H9 (cell line): ENCODE measurements around the gene CHSY3. TPM values are rescaled to one million over a fixed set of nuclear protein-coding genes. Genes with fewer than 3 reads are reported as not detected.

Experiments used
- DNase-seq: peaks from one replicate; pipeline ENCODE4 v3.0.0-alpha.2; 2017
- H2AFZ ChIP-seq: one replicate; pipeline ENCODE4 v1.6.1; 2013; ENCODE audit warnings: mild to moderate bottlenecking, low read length, control low read depth, moderate library complexity
- H2AK5ac ChIP-seq: 2 replicates; pipeline ENCODE4 v1.6.1; 2013; ENCODE audit warnings: low read length, control low read depth, mixed read lengths; ENCODE audit not compliant: insufficient read length
- H2BK120ac ChIP-seq: one replicate; pipeline ENCODE4 v1.6.1; 2013; ENCODE audit warnings: low read depth, mild to moderate bottlenecking, low read length, control low read depth, inconsistent platforms; ENCODE audit not compliant: poor library complexity, severe bottlenecking
- H2BK12ac ChIP-seq: 2 replicates; pipeline ENCODE4 v1.6.1; 2013; ENCODE audit warnings: low read length, control low read depth, mixed read lengths, low read depth; ENCODE audit not compliant: insufficient read length
- H2BK15ac ChIP-seq: 2 replicates; pipeline ENCODE4 v1.6.1; 2013; ENCODE audit warnings: low read depth, low read length, control low read depth
- H2BK20ac ChIP-seq: one replicate; pipeline ENCODE4 v1.6.1; 2013; ENCODE audit warnings: low read depth, mild to moderate bottlenecking, low read length, control low read depth, inconsistent platforms; ENCODE audit not compliant: poor library complexity, severe bottlenecking
- H2BK5ac ChIP-seq: 2 replicates; pipeline ENCODE4 v1.6.1; 2013; ENCODE audit warnings: low read length, control low read depth, mixed read lengths; ENCODE audit not compliant: insufficient read length
- H3K14ac ChIP-seq: 2 replicates; pipeline ENCODE4 v1.6.1; 2013; ENCODE audit warnings: low read length, control low read depth; ENCODE audit not compliant: insufficient read depth
- H3K18ac ChIP-seq: 2 replicates; pipeline ENCODE4 v1.6.1; 2013; ENCODE audit warnings: low read depth, mild to moderate bottlenecking, mixed read lengths, low read length, control low read depth; ENCODE audit not compliant: insufficient read length
- H3K23ac ChIP-seq: 2 replicates; pipeline ENCODE4 v1.6.1; 2013; ENCODE audit warnings: low read length, control low read depth, mixed read lengths, low read depth; ENCODE audit not compliant: insufficient read length
- H3K23me2 ChIP-seq: 2 replicates; pipeline ENCODE4 v1.6.1; 2013; ENCODE audit warnings: low read depth, mild to moderate bottlenecking, mixed read lengths, low read length, control low read depth; ENCODE audit not compliant: insufficient read length, poor library complexity, severe bottlenecking
- H3K27ac ChIP-seq: 2 replicates; pipeline ENCODE4 v1.5.1; 2013; ENCODE audit warnings: low read length, control low read depth, mixed read lengths, low read depth; ENCODE audit not compliant: insufficient read length
- H3K27me3 ChIP-seq: 2 replicates; pipeline ENCODE4 v1.6.1; 2013; ENCODE audit warnings: low read length, control low read depth, inconsistent platforms; ENCODE audit not compliant: insufficient read depth
- H3K4ac ChIP-seq: 2 replicates; pipeline ENCODE4 v1.6.1; 2013; ENCODE audit warnings: low read depth, mild to moderate bottlenecking, control low read depth, inconsistent platforms, low read length, moderate library complexity
- H3K4me1 ChIP-seq: 2 replicates; pipeline ENCODE4 v1.6.1; 2013; ENCODE audit warnings: low read length, control low read depth, inconsistent platforms; ENCODE audit not compliant: insufficient read depth
- H3K4me2 ChIP-seq: 2 replicates; pipeline ENCODE4 v1.6.1; 2013; ENCODE audit warnings: low read length, control low read depth, mixed read lengths; ENCODE audit not compliant: insufficient read length, insufficient read depth
- H3K56ac ChIP-seq: 2 replicates; pipeline ENCODE4 v1.6.1; 2013; ENCODE audit warnings: low read depth, mild to moderate bottlenecking, mixed read lengths, low read length, control low read depth; ENCODE audit not compliant: insufficient read length
- H3K79me1 ChIP-seq: 2 replicates; pipeline ENCODE4 v1.6.1; 2013; ENCODE audit warnings: low read depth, mild to moderate bottlenecking, moderate library complexity, low read length, control low read depth, inconsistent platforms; ENCODE audit not compliant: insufficient read depth, poor library complexity, severe bottlenecking
- H3K79me2 ChIP-seq: 2 replicates; pipeline ENCODE4 v1.6.1; 2013; ENCODE audit warnings: low read length, control low read depth, inconsistent platforms; ENCODE audit not compliant: insufficient read depth
- H3K9ac ChIP-seq: 2 replicates; pipeline ENCODE4 v1.6.1; 2013; ENCODE audit warnings: low read length, control low read depth, mixed read lengths; ENCODE audit not compliant: insufficient read length; ENCODE audit errors: extremely low read depth
- H3K9me3 ChIP-seq: one replicate; pipeline ENCODE4 v1.6.1; 2013; ENCODE audit warnings: low read depth, low read length, inconsistent platforms; ENCODE audit not compliant: control insufficient read depth
- H3T11ph ChIP-seq: one replicate; pipeline ENCODE4 v1.6.1; 2013; ENCODE audit warnings: mild to moderate bottlenecking, low read length, control low read depth, inconsistent platforms
- H4K20me1 ChIP-seq: one replicate; pipeline ENCODE4 v1.6.1; 2013; ENCODE audit not compliant: control insufficient read depth, insufficient read length, insufficient read depth
- H4K5ac ChIP-seq: 2 replicates; pipeline ENCODE4 v1.6.1; 2013; ENCODE audit warnings: low read depth, mild to moderate bottlenecking, mixed read lengths, low read length, control low read depth; ENCODE audit not compliant: insufficient read length
- H4K8ac ChIP-seq: replicated peaks from 2 replicates; pipeline ENCODE4 v1.6.1; 2013; ENCODE audit warnings: low read length, control low read depth, mixed read lengths, low read depth; ENCODE audit not compliant: insufficient read length
- H4K91ac ChIP-seq: 2 replicates; pipeline ENCODE4 v1.6.1; 2013; ENCODE audit warnings: low read depth, mild to moderate bottlenecking, moderate library complexity, mixed read lengths, low read length, control low read depth; ENCODE audit not compliant: insufficient read length
- H3K27ac Mint-ChIP-seq, 3 experiments: 2 replicates in 2 of 3; 3 replicates in 1 of 3; pipeline ENCODE4 v1.8.0; 2020 to 2021; ENCODE audit warnings: mixed read lengths in 3 of 3, mild to moderate bottlenecking in 1 of 3, moderate library complexity in 1 of 3
- H3K27me3 Mint-ChIP-seq: 2 replicates; pipeline ENCODE4 v1.8.0; 2021; ENCODE audit warnings: low read depth, mild to moderate bottlenecking, moderate library complexity, mixed read lengths
- H3K36me3 Mint-ChIP-seq, 3 experiments: 2 replicates in 2 of 3; 3 replicates in 1 of 3; pipeline ENCODE4 v1.8.0; 2020 to 2021; ENCODE audit warnings: low read depth in 3 of 3, mixed read lengths in 3 of 3; ENCODE audit not compliant: insufficient read depth in 1 of 3
- H3K4me1 Mint-ChIP-seq, 2 experiments: 2 replicates each; pipeline ENCODE4 v1.8.0; 2020; ENCODE audit warnings: mixed read lengths in 2 of 2
- H3K4me3 Mint-ChIP-seq, 2 experiments: 2 replicates in 1 of 2; 3 replicates in 1 of 2; pipeline ENCODE4 v1.8.0; 2020 to 2021; ENCODE audit warnings: mild to moderate bottlenecking in 2 of 2, mixed read lengths in 2 of 2, moderate library complexity in 1 of 2
- H3K9me3 Mint-ChIP-seq, 2 experiments: 2 replicates in 1 of 2; 3 replicates in 1 of 2; pipeline ENCODE4 v1.8.0; 2020; ENCODE audit warnings: mild to moderate bottlenecking in 2 of 2, mixed read lengths in 2 of 2, moderate library complexity in 1 of 2
- CTCF ChIP-seq: fragments of 200-600 bp; sonication (generic); conservative IDR thresholded peaks from 3 replicates; pipeline ENCODE4 v1.8.0; 2021; ENCODE audit warnings: antibody characterized with exemption, mild to moderate bottlenecking
- WGBS: extraction: QIAGEN DNeasy Blood & Tissue Kit; methylation state at CpG from one replicate; pipeline ENCODE4 v1.1.7; 2013; ENCODE audit warnings: missing lambda C conversion rate, low lambda C conversion rate, mixed read lengths; ENCODE audit not compliant: insufficient read length; ENCODE audit errors: extremely low coverage; 5-methylcytosine and 5-hydroxymethylcytosine counted together
- total RNA-seq: library from RNA; stranded (reverse); gene quantifications from 2 replicates; pipeline ENCODE4 v1.2.1, GENCODE V29; 2021

CHSY3 gene
- total RNA-seq, 1 experiment from 2014 or later = 0.37 TPM

GRCh38 chr5:129978270-129978669 lies 74.0 kb downstream of the CHSY3 start:
- no peak overlapping the region for H3K4me3 Mint-ChIP-seq
- Histone ChIP-seq H3T11ph (no peak overlapping the region), H3K79me2 (no peaks in the 10 kb centered on the region), H2AK5ac (no peak overlapping the region), H3K27ac (no peak overlapping the region), H2BK5ac (no peak overlapping the region), H4K8ac (no peak overlapping the region), H3K4ac (no peak overlapping the region), H3K56ac (no peak overlapping the region), H4K91ac (no peak overlapping the region), H2BK20ac (no peak overlapping the region), H3K9ac (no peak overlapping the region), H3K4me2 (no peak overlapping the region), H3K27me3 (no peaks in the 10 kb centered on the region), H3K23ac (no peak overlapping the region), H2BK15ac (no peak overlapping the region), H2AFZ (no peak overlapping the region), H3K23me2 (no peaks in the 10 kb centered on the region), H4K5ac (no peak overlapping the region), H2BK120ac (no peak overlapping the region), H3K14ac (no peak overlapping the region), H4K20me1 (no peaks in the 10 kb centered on the region), H3K18ac (no peak overlapping the region), H3K9me3 (no peaks in the 10 kb centered on the region), H3K4me1 (no peaks in the 10 kb centered on the region), H2BK12ac (no peak overlapping the region), H3K79me1 (no peaks in the 10 kb centered on the region)
- TF ChIP-seq CTCF = no peak
- WGBS = no CpG with 5 or more reads among the region's 1 CpG
- H3K9me3 Mint-ChIP-seq = no peaks in the 10 kb centered on the region
- no peaks in the 10 kb centered on the region for H3K36me3 Mint-ChIP-seq
- H3K4me1 Mint-ChIP-seq = no peaks in the 10 kb centered on the region
- no peak for DNase-seq
- no peaks in the 10 kb centered on the region for H3K27me3 Mint-ChIP-seq
- H3K27ac Mint-ChIP-seq = no peak overlapping the region
